A673 (cell line): ENCODE results near the gene ME3.

Experiments
- EZH2 ChIP-seq: fragments of 200-600 bp; sonication (generic); IDR thresholded peaks from 2 replicates; pipeline ENCODE4 v1.6.1; 2017; ENCODE audit warnings: borderline replicate concordance, low read depth, mild to moderate bottlenecking, mixed read lengths, antibody characterized with exemption, low read length; ENCODE audit not compliant: poor library complexity, severe bottlenecking
- TF ChIP-seq, protein P1 (sequence below): fragments of 300-800, 200-600 bp; sonication (generic); conservative IDR thresholded peaks from 2 replicates; pipeline ENCODE4 v1.5.1; 2017; ENCODE audit warnings: low read depth, mild to moderate bottlenecking, antibody characterized with exemption, low read length, moderate library complexity, mixed read lengths

GRCh38 chr11:86673055-86673843, 833 bp upstream of the ME3 start:
- TF ChIP-seq, protein P1, sequence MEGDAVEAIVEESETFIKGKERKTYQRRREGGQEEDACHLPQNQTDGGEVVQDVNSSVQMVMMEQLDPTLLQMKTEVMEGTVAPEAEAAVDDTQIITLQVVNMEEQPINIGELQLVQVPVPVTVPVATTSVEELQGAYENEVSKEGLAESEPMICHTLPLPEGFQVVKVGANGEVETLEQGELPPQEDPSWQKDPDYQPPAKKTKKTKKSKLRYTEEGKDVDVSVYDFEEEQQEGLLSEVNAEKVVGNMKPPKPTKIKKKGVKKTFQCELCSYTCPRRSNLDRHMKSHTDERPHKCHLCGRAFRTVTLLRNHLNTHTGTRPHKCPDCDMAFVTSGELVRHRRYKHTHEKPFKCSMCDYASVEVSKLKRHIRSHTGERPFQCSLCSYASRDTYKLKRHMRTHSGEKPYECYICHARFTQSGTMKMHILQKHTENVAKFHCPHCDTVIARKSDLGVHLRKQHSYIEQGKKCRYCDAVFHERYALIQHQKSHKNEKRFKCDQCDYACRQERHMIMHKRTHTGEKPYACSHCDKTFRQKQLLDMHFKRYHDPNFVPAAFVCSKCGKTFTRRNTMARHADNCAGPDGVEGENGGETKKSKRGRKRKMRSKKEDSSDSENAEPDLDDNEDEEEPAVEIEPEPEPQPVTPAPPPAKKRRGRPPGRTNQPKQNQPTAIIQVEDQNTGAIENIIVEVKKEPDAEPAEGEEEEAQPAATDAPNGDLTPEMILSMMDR, result no peak
- no peak for TF ChIP-seq EZH2
